ENCODE data around the gene FOXN1.
"Not testable (repeated sequence)": the region's sequence is repeated elsewhere in the genome, so short reads cannot be mapped to it uniquely, and the experiment has no call there.

FOXN1 gene

GRCh38 chr17:28467456-28468025 is 38.6 kb upstream of the FOXN1 start:
- DNase-seq (ENCODE audit: low spot score) = no peak
- no peak for TF ChIP-seq CTCF (IDR thresholded peaks at IDR 0.05; ENCODE audit: borderline replicate concordance, control extremely low read depth, extremely low read depth, insufficient read depth, missing control alignments)
- in situ Hi-C loops (cut with MboI; ENCODE audit: low sequenced_read_pairs, unreplicated experiment) = no loop called here

- in situ Hi-C loops (cut with MboI; ENCODE audit: low sequenced_read_pairs, unreplicated experiment); DNase-seq (ENCODE audit: low spot score): not testable (repeated sequence)
These were observed 38.0 kb upstream of the FOXN1 start for GRCh38 chr17:28468033-28468735.

GRCh38 chr17:28468781-28469180 is 37.4 kb upstream of the FOXN1 start:
- TF ChIP-seq CTCF (IDR thresholded peaks at IDR 0.05; ENCODE audit: borderline replicate concordance, control extremely low read depth, extremely low read depth, insufficient read depth, missing control alignments) = no peak
- in situ Hi-C loops (cut with MboI; ENCODE audit: low sequenced_read_pairs, unreplicated experiment) = no loop called here
- DNase-seq (ENCODE audit: low spot score) = peak; percentile 53

- in situ Hi-C loops (cut with MboI; ENCODE audit: low sequenced_read_pairs, unreplicated experiment) = no loop called here
- DNase-seq (ENCODE audit: low spot score) = no peak
- no peak for TF ChIP-seq CTCF (IDR thresholded peaks at IDR 0.05; ENCODE audit: borderline replicate concordance, control extremely low read depth, extremely low read depth, insufficient read depth, missing control alignments)
These were observed 36.8 kb upstream of the FOXN1 start for GRCh38 chr17:28469376-28469775.

GRCh38 chr17:28470266-28470913 is 35.8 kb upstream of the FOXN1 start:
- no peak for DNase-seq (ENCODE audit: low spot score)
- in situ Hi-C loops (cut with MboI; ENCODE audit: low sequenced_read_pairs, unreplicated experiment) = no loop called here
- no peak for TF ChIP-seq CTCF (IDR thresholded peaks at IDR 0.05; ENCODE audit: borderline replicate concordance, control extremely low read depth, extremely low read depth, insufficient read depth, missing control alignments)

GRCh38 chr17:28470914-28471366 is 35.2 kb upstream of the FOXN1 start:
- DNase-seq (ENCODE audit: low spot score) = no peak
- TF ChIP-seq CTCF (IDR thresholded peaks at IDR 0.05; ENCODE audit: borderline replicate concordance, control extremely low read depth, extremely low read depth, insufficient read depth, missing control alignments) = no peak
- in situ Hi-C loops (cut with MboI; ENCODE audit: low sequenced_read_pairs, unreplicated experiment) = no loop called here
